Keratinocyte (primary cell): ENCODE measurements around the gene NRG2.

Source experiments
- EZH2 ChIP-seq: IDR thresholded peaks from one replicate; pipeline ENCODE4 v1.6.1; 2012; ENCODE audit warnings: inconsistent platforms, mild to moderate bottlenecking, low read length, moderate library complexity
- TF ChIP-seq, protein P1 (sequence below), 3 experiments: IDR thresholded peaks in 1 of 3; conservative IDR thresholded peaks in 1 of 3; optimal IDR thresholded peaks in 1 of 3; 2 replicates in 2 of 3; 3 replicates in 1 of 3; pipeline versions ENCODE3 to v1.5.1; 2011; ENCODE audit warnings: low read length in 3 of 3, mild to moderate bottlenecking in 3 of 3, moderate library complexity in 2 of 3, control low read depth in 1 of 3, inconsistent platforms in 1 of 3; ENCODE audit not compliant: insufficient read depth in 2 of 3; ENCODE audit errors: extremely low read depth in 1 of 3

GRCh38 chr5:139869042-139869790, 173.9 kb downstream of the NRG2 start:
- TF ChIP-seq, protein P1, sequence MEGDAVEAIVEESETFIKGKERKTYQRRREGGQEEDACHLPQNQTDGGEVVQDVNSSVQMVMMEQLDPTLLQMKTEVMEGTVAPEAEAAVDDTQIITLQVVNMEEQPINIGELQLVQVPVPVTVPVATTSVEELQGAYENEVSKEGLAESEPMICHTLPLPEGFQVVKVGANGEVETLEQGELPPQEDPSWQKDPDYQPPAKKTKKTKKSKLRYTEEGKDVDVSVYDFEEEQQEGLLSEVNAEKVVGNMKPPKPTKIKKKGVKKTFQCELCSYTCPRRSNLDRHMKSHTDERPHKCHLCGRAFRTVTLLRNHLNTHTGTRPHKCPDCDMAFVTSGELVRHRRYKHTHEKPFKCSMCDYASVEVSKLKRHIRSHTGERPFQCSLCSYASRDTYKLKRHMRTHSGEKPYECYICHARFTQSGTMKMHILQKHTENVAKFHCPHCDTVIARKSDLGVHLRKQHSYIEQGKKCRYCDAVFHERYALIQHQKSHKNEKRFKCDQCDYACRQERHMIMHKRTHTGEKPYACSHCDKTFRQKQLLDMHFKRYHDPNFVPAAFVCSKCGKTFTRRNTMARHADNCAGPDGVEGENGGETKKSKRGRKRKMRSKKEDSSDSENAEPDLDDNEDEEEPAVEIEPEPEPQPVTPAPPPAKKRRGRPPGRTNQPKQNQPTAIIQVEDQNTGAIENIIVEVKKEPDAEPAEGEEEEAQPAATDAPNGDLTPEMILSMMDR (optimal IDR thresholded peaks at IDR 0.05 in 1 of 3, IDR thresholded peaks at IDR 0.05 in 1 of 3, conservative IDR thresholded peaks at IDR 0.05 in 1 of 3; ENCODE audit: extremely low read depth in 1 of 3, insufficient read depth in 2 of 3, low read length in 3 of 3) = no peak
- TF ChIP-seq EZH2 = no peak
